Loucy (cell line): ENCODE measurements around the gene TBX1.
"Not testable (repeated sequence)": the region's sequence is repeated elsewhere in the genome, so short reads cannot be mapped to it uniquely, and the experiment has no call there.

Experiments used
- H2AFZ ChIP-seq: fragments of 200-600 bp; sonication (generic); 2 replicates; pipeline ENCODE4 v1.6.0; 2016; ENCODE audit warnings: antibody characterized with exemption, mild to moderate bottlenecking, low read length, moderate library complexity
- H3F3A ChIP-seq: fragments of 200-600 bp; 2 replicates; pipeline ENCODE4 v1.6.0; 2016; ENCODE audit warnings: antibody characterized with exemption, low read depth, mild to moderate bottlenecking
- H3K27me3 ChIP-seq: fragments of 200-600 bp; sonication (generic); 2 replicates; pipeline ENCODE4 v1.6.1; 2014; ENCODE audit warnings: low read length, mild to moderate bottlenecking; ENCODE audit not compliant: insufficient read depth, poor library complexity, severe bottlenecking
- H3K36me3 ChIP-seq: fragments of 200-600 bp; sonication (generic); 2 replicates; pipeline ENCODE4 v1.6.1; 2016; ENCODE audit warnings: low read length; ENCODE audit not compliant: insufficient read depth
- H3K4me1 ChIP-seq: fragments of 200-600 bp; sonication (generic); 2 replicates; pipeline ENCODE4 v1.5.1; 2014; ENCODE audit warnings: low read length, mild to moderate bottlenecking; ENCODE audit not compliant: insufficient read depth, poor library complexity, severe bottlenecking
- H3K4me2 ChIP-seq: fragments of 200-600 bp; sonication (generic); 2 replicates; pipeline ENCODE4 v1.6.0; 2014; ENCODE audit warnings: antibody characterized with exemption, low read length, low read depth, mild to moderate bottlenecking; ENCODE audit not compliant: poor library complexity, severe bottlenecking
- H3K4me3 ChIP-seq: fragments of 200-600 bp; sonication (generic); 2 replicates; pipeline ENCODE4 v1.5.1; 2014; ENCODE audit warnings: low read length, mild to moderate bottlenecking, mixed read lengths; ENCODE audit not compliant: poor library complexity, severe bottlenecking
- H3K79me2 ChIP-seq: fragments of 200-600 bp; sonication (generic); 2 replicates; pipeline ENCODE4 v1.6.1; 2014; ENCODE audit warnings: low read length; ENCODE audit not compliant: insufficient read depth
- H3K9ac ChIP-seq: fragments of 200-600 bp; sonication (generic); 2 replicates; pipeline ENCODE4 v1.6.0; 2014; ENCODE audit warnings: mild to moderate bottlenecking, low read depth, low read length, moderate library complexity; ENCODE audit not compliant: poor library complexity, severe bottlenecking
- H3K9me2 ChIP-seq: fragments of 200-600 bp; sonication (generic); replicated peaks from 2 replicates; pipeline ENCODE4 v1.6.1; 2016; ENCODE audit warnings: low read depth, low read length, mixed read lengths
- H3K9me3 ChIP-seq: fragments of 200-600 bp; sonication (generic); 2 replicates; pipeline ENCODE4 v1.6.1; 2014; ENCODE audit warnings: mild to moderate bottlenecking, antibody characterized with exemption, low read length, low read depth; ENCODE audit not compliant: insufficient read depth
- H4K20me1 ChIP-seq: fragments of 200-600 bp; sonication (generic); 2 replicates; pipeline ENCODE4 v1.6.0; 2014; ENCODE audit warnings: antibody characterized with exemption, low read length, mild to moderate bottlenecking; ENCODE audit not compliant: insufficient read depth, poor library complexity, severe bottlenecking
- EZH2phosphoT487 ChIP-seq: fragments of 200-600 bp; IDR thresholded peaks from 2 replicates; pipeline ENCODE4 v1.6.1; 2018; ENCODE audit warnings: antibody characterized with exemption, mild to moderate bottlenecking, moderate library complexity, borderline replicate concordance
- TF ChIP-seq, protein P1 (sequence below): fragments of 200-600 bp; sonication (generic); conservative IDR thresholded peaks from 2 replicates; pipeline ENCODE4 v1.5.1; 2014; ENCODE audit warnings: mild to moderate bottlenecking, antibody characterized with exemption, low read length

The TBX1 gene

GRCh38 chr22:19774628-19775027 lies 14.1 kb downstream of the TBX1 start:
- Histone ChIP-seq H3K4me2 (no peak overlapping the region), H3K27me3 (no peaks in the 10 kb centered on the region), H2AFZ (no peak overlapping the region), H3K9me3 (no peaks in the 10 kb centered on the region), H3K9me2 (no peaks in the 10 kb centered on the region), H3F3A (no peaks in the 10 kb centered on the region), H3K4me3 (no peak overlapping the region), H3K36me3 (no peaks in the 10 kb centered on the region), H3K79me2 (peaks cover 6% of the 10 kb centered on the region; the same call in 1 of the 2 replicates), H4K20me1 (no peaks in the 10 kb centered on the region), H3K9ac (no peak overlapping the region), H3K4me1 (no peaks in the 10 kb centered on the region)
- TF ChIP-seq, protein P1, sequence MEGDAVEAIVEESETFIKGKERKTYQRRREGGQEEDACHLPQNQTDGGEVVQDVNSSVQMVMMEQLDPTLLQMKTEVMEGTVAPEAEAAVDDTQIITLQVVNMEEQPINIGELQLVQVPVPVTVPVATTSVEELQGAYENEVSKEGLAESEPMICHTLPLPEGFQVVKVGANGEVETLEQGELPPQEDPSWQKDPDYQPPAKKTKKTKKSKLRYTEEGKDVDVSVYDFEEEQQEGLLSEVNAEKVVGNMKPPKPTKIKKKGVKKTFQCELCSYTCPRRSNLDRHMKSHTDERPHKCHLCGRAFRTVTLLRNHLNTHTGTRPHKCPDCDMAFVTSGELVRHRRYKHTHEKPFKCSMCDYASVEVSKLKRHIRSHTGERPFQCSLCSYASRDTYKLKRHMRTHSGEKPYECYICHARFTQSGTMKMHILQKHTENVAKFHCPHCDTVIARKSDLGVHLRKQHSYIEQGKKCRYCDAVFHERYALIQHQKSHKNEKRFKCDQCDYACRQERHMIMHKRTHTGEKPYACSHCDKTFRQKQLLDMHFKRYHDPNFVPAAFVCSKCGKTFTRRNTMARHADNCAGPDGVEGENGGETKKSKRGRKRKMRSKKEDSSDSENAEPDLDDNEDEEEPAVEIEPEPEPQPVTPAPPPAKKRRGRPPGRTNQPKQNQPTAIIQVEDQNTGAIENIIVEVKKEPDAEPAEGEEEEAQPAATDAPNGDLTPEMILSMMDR, result no peak
- no peak for TF ChIP-seq EZH2phosphoT487

DNA sequence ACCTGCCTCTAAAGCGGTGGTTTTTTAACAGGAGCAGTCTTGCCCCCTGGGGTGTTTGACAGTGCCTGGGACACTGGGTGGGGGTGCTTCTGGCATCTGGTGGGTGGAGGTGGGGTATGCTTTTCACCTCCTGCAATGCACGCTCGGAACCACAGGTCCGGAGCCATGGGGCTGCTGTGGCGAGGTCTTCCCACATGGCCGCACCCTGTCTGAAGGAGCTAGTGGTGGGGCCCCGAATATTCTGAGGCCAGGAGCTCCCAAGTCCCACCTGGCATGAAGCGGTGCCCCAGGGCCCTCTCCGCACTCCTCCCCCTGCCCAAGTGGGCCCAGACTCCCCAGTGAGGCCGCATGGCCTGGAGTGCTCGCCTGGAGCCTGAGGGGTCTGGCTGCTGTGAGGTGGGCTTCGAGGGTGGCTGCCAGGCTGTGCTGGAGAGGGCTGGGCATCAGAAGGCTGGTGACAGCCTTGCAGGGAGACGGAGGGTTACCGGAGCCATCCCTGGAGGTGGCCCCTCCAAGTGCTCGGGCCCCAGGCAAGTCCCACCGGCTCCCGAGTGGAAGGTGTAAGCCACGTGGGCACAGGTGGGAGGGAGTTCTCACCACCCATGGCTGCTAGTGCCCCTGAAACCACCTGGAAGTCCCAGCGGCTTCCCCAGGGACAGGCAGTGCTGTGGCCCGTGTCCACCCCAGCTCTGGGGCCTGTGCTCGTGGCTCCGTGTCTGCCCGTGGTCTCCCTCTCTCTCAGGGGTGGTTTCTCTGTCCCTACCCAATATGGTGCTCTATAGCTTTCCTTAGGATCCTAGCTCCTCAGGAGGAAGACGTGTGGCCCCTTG lies 15.1 kb downstream of the TBX1 start:
- Histone ChIP-seq H3K4me1 (peaks cover 5% of the 10 kb centered on the region), H2AFZ (no peak overlapping the region), H4K20me1 (no peaks in the 10 kb centered on the region), H3K9ac (no peak overlapping the region), H3K79me2 (no peaks in the 10 kb centered on the region; the same call in 1 of the 2 replicates), H3K9me2 (no peaks in the 10 kb centered on the region), H3K9me3 (no peaks in the 10 kb centered on the region), H3K4me2 (no peak overlapping the region), H3F3A (no peaks in the 10 kb centered on the region), H3K4me3 (no peak overlapping the region), H3K27me3 (no peaks in the 10 kb centered on the region), H3K36me3 (no peaks in the 10 kb centered on the region)
- TF ChIP-seq, protein P1, result no peak
- no peak for TF ChIP-seq EZH2phosphoT487

- no peaks in the 10 kb centered on the region for H3K27me3 ChIP-seq
- no peaks in the 10 kb centered on the region for H3K36me3 ChIP-seq
- H3K9ac ChIP-seq, result no peak overlapping the region
- H3K4me3 ChIP-seq, result no peak overlapping the region
- H3K9me3 ChIP-seq, result no peaks in the 10 kb centered on the region
- no peak for TF ChIP-seq EZH2phosphoT487
- TF ChIP-seq, protein P1, result no peak
- no peak overlapping the region for H2AFZ ChIP-seq
- no peaks in the 10 kb centered on the region for H4K20me1 ChIP-seq
- no peaks in the 10 kb centered on the region for H3K79me2 ChIP-seq
- no peak overlapping the region for H3K4me2 ChIP-seq
- no peaks in the 10 kb centered on the region for H3F3A ChIP-seq
- no peaks in the 10 kb centered on the region for H3K9me2 ChIP-seq
- peaks cover 5% of the 10 kb centered on the region for H3K4me1 ChIP-seq
These were observed 16.0 kb downstream of the TBX1 start for GRCh38 chr22:19776433-19777031.

DNA sequence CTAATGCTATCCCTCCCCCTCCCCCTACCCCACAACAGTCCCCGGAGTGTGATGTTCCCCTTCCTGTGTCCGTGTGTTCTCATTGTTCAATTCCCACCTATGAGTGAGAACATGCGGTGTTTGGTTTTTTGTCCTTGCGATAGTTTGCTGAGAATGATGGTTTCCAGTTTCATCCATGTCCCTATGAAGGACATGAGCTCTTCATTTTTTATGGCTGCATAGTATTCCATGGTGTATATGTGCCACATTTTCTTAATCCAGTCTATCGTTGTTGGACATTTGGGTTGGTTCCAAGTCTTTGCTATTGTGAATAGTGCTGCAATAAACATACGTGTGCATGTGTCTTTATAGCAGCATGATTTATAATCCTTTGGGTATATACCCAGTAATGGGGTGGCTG lies 16.6 kb downstream of the TBX1 start:
- not testable (repeated sequence) for H3K27me3 ChIP-seq, H3K4me1 ChIP-seq, H4K20me1 ChIP-seq, H3K4me3 ChIP-seq, H3F3A ChIP-seq, H3K4me2 ChIP-seq, H3K9me3 ChIP-seq, H2AFZ ChIP-seq, H3K36me3 ChIP-seq, H3K79me2 ChIP-seq, H3K9me2 ChIP-seq, H3K9ac ChIP-seq
